BE2C (cell line): ENCODE measurements around the gene GOLGA2.

ENCODE experiments used
- DNase-seq: peaks from one replicate; pipeline ENCODE4 v3.0.0-alpha.2; 2020
- H3K27me3 ChIP-seq: fragments of 250-450 bp; sonication (Bioruptor Pico); 2 replicates; pipeline ENCODE4 v1.5.1; 2020; ENCODE audit warnings: mild to moderate bottlenecking
- H3K36me3 ChIP-seq: fragments of 250-450 bp; sonication (Bioruptor Pico); 2 replicates; pipeline ENCODE4 v1.5.1; 2020; ENCODE audit warnings: mild to moderate bottlenecking
- H3K4me1 ChIP-seq: fragments of 250-450 bp; sonication (Bioruptor Pico); 2 replicates; pipeline ENCODE4 v1.5.1; 2020
- H3K4me3 ChIP-seq: 2 replicates; pipeline ENCODE4 v1.5.1; 2011; ENCODE audit warnings: low read depth, low read length
- H3K9me3 ChIP-seq: fragments of 250-450 bp; sonication (Bioruptor Pico); 2 replicates; pipeline ENCODE4 v1.5.1; 2020
- CTCF ChIP-seq: IDR thresholded peaks from 2 replicates; pipeline ENCODE4 v1.5.1; 2012; ENCODE audit warnings: mild to moderate bottlenecking, low read depth, low read length

GOLGA2 gene

GRCh38 chr9:128246471-128246870 lies 29.3 kb downstream of the GOLGA2 start:
- Histone ChIP-seq H3K27me3 (no peaks in the 10 kb centered on the region), H3K4me3 (no peak overlapping the region), H3K9me3 (no peaks in the 10 kb centered on the region; the same call in 1 of the 2 replicates), H3K36me3 (peaks cover 3% of the 10 kb centered on the region), H3K4me1 (peaks cover 7% of the 10 kb centered on the region)
- no peak for DNase-seq
- no peak for TF ChIP-seq CTCF

- TF ChIP-seq CTCF: no peak
- DNase-seq: peak; percentile 73
- H3K27me3 ChIP-seq: no peaks in the 10 kb centered on the region
Measured at GRCh38 chr9:128245421-128246151, 30.2 kb downstream of the GOLGA2 start.

GRCh38 chr9:128244837-128245231 lies 31.0 kb downstream of the GOLGA2 start:
- DNase-seq: peak; percentile 89
- TF ChIP-seq CTCF: no peak
- no peak overlapping the region for H3K4me3 ChIP-seq
- H3K27me3 ChIP-seq: no peaks in the 10 kb centered on the region
- peaks cover 7% of the 10 kb centered on the region for H3K4me1 ChIP-seq
- H3K36me3 ChIP-seq: peaks cover under 1% of the 10 kb centered on the region
- no peaks in the 10 kb centered on the region for H3K9me3 ChIP-seq

More at GRCh38 chr9:128245421-128246151, 30.2 kb downstream of the GOLGA2 start:
- H3K36me3 ChIP-seq: peaks cover 3% of the 10 kb centered on the region; the same call in 1 of the 2 replicates
- no peaks in the 10 kb centered on the region; the same call in 1 of the 2 replicates for H3K9me3 ChIP-seq
- peaks cover 7% of the 10 kb centered on the region for H3K4me1 ChIP-seq
- H3K4me3 ChIP-seq: 0 out of 2 replicates have a peak overlapping the region, but pooled peaks have one; percentile 6

GRCh38 chr9:128244091-128244836 lies 31.5 kb downstream of the GOLGA2 start:
- TF ChIP-seq CTCF: no peak
- Histone ChIP-seq H3K4me1 (peaks cover 7% of the 10 kb centered on the region), H3K4me3 (no peak overlapping the region), H3K9me3 (no peaks in the 10 kb centered on the region), H3K27me3 (no peaks in the 10 kb centered on the region), H3K36me3 (peaks cover 2% of the 10 kb centered on the region)
- no peak for DNase-seq

GRCh38 chr9:128243215-128244018 lies 32.4 kb downstream of the GOLGA2 start:
- TF ChIP-seq CTCF: no peak
- Histone ChIP-seq H3K4me3 (no peak overlapping the region), H3K27me3 (no peaks in the 10 kb centered on the region), H3K4me1 (peaks cover 7% of the 10 kb centered on the region), H3K9me3 (no peaks in the 10 kb centered on the region), H3K36me3 (peaks cover 2% of the 10 kb centered on the region)
- no peak for DNase-seq
